IgD-negative memory B cell (primary cell): ENCODE data around the gene KLRC2. TPM values are rescaled to one million over a fixed set of nuclear protein-coding genes. Genes with fewer than 3 reads are reported as not detected.
A peak's percentile ranks its signal among the peaks of the same experiment; 100 is the strongest.
"Not testable (repeated sequence)": the region's sequence is repeated elsewhere in the genome, so short reads cannot be mapped to it uniquely, and the experiment has no call there.

Source experiments
- H3K27ac Mint-ChIP-seq, 3 donors: one replicate each; pipeline ENCODE4 v1.8.0; 2020 to 2022; ENCODE audit warnings: mild to moderate bottlenecking in 3 of 3, mixed read lengths in 3 of 3, moderate library complexity in 1 of 3
- H3K27me3 Mint-ChIP-seq: one replicate; pipeline ENCODE4 v1.8.0; 2021; ENCODE audit warnings: mixed read lengths
- H3K36me3 Mint-ChIP-seq: one replicate; pipeline ENCODE4 v1.8.0; 2020; ENCODE audit warnings: mild to moderate bottlenecking, mixed read lengths
- H3K4me1 Mint-ChIP-seq, 3 donors: one replicate each; pipeline ENCODE4 v1.8.0; 2020 to 2022; ENCODE audit warnings: mixed read lengths in 3 of 3, mild to moderate bottlenecking in 1 of 3
- H3K4me3 Mint-ChIP-seq, 4 donors: one replicate each; pipeline ENCODE4 v1.8.0; 2020 to 2022; ENCODE audit warnings: mild to moderate bottlenecking in 4 of 4, mixed read lengths in 4 of 4, moderate library complexity in 3 of 4
- H3K9me3 Mint-ChIP-seq, 3 donors: one replicate each; pipeline ENCODE4 v1.8.0; 2020 to 2021; ENCODE audit warnings: mixed read lengths in 3 of 3, mild to moderate bottlenecking in 1 of 3
- polyA plus RNA-seq: library from polyadenylated mRNA; unstranded; fragments of 300-500 nt; fragmentation: Illumina TruSeq; gene quantifications from one replicate; pipeline ENCODE4 v1.2.3, GENCODE V29; 2021

The KLRC2 gene
- polyA plus RNA-seq, 1 donor from 2014 or later, result not detected

- H3K36me3 Mint-ChIP-seq, H3K27ac Mint-ChIP-seq, H3K4me3 Mint-ChIP-seq, H3K9me3 Mint-ChIP-seq, H3K4me1 Mint-ChIP-seq, H3K27me3 Mint-ChIP-seq: not testable (repeated sequence)
Observed at GRCh38 chr12:10424260-10424899, 11.4 kb downstream of the KLRC2 start.

GRCh38 chr12:10422159-10422558 is 13.7 kb downstream of the KLRC2 start:
- H3K4me1 Mint-ChIP-seq, H3K4me3 Mint-ChIP-seq, H3K36me3 Mint-ChIP-seq, H3K27ac Mint-ChIP-seq, H3K9me3 Mint-ChIP-seq, H3K27me3 Mint-ChIP-seq: not testable (repeated sequence)

GRCh38 chr12:10420334-10420733 is 15.5 kb downstream of the KLRC2 start, which contains the start of gene KLRC3:
TSS of gene KLRC3 (minus strand) at chr12:10420595. CDS start at chr12:10420550, 45 bp downstream.
- H3K27me3 Mint-ChIP-seq, result not testable (repeated sequence)

GRCh38 chr12:10409392-10409791 is 26.4 kb downstream of the KLRC2 start, which contains the start of gene KLRC4:
TSS of gene KLRC4 (minus strand) at chr12:10409757. CDS start at chr12:10409575, 182 bp downstream.
- Mint-ChIP-seq H3K4me3 (peak within 1 kb of the TSS in 1 of 4 donors; percentile 73), H3K27ac (no peak within 1 kb of the TSS), H3K4me1 (no peaks in the 10 kb centered on the region), H3K27me3 (peaks cover 1% of the 10 kb centered on the region), H3K36me3 (no peaks in the 10 kb centered on the region), H3K9me3 (peaks cover 0 to 6% (median 3%) of the 10 kb centered on the region in 3 donors)

More at GRCh38 chr12:10420334-10420733, 15.5 kb downstream of the KLRC2 start, which contains the start of gene KLRC3:
- H3K9me3 Mint-ChIP-seq, H3K4me3 Mint-ChIP-seq, H3K36me3 Mint-ChIP-seq, H3K27ac Mint-ChIP-seq, H3K4me1 Mint-ChIP-seq: not testable (repeated sequence)

- Mint-ChIP-seq H3K36me3 (no peaks in the 10 kb centered on the region), H3K4me1 (no peaks in the 10 kb centered on the region), H3K27ac (no peak overlapping the region), H3K9me3 (peaks cover 0 to 7% (median 3%) of the 10 kb centered on the region in 3 donors), H3K27me3 (peaks cover 1% of the 10 kb centered on the region), H3K4me3 (no peak overlapping the region)
Observed at GRCh38 chr12:10408842-10409241, 27.0 kb downstream of the KLRC2 start.

GRCh38 chr12:10406725-10407124 is 29.1 kb downstream of the KLRC2 start:
- H3K27me3 Mint-ChIP-seq, result peaks cover 1% of the 10 kb centered on the region
- no peak overlapping the region for H3K27ac Mint-ChIP-seq

GRCh38 chr12:10405294-10405693 is 30.5 kb downstream of the KLRC2 start:
- Mint-ChIP-seq H3K27ac (no peak overlapping the region), H3K36me3 (no peaks in the 10 kb centered on the region), H3K4me1 (no peaks in the 10 kb centered on the region), H3K9me3 (peaks cover 0 to 7% (median 3%) of the 10 kb centered on the region in 3 donors), H3K27me3 (peaks cover 1% of the 10 kb centered on the region), H3K4me3 (no peak overlapping the region)

More at GRCh38 chr12:10406725-10407124, 29.1 kb downstream of the KLRC2 start:
- H3K4me3 Mint-ChIP-seq, result peak overlapping the region in 1 of 4 donors; percentile 12
- no peaks in the 10 kb centered on the region for H3K4me1 Mint-ChIP-seq
- H3K9me3 Mint-ChIP-seq, result peaks cover 0 to 7% (median 3%) of the 10 kb centered on the region in 3 donors
- no peaks in the 10 kb centered on the region for H3K36me3 Mint-ChIP-seq

GRCh38 chr12:10404798-10405197 is 31.0 kb downstream of the KLRC2 start:
- peaks cover 0 to 7% (median 3%) of the 10 kb centered on the region in 3 donors for H3K9me3 Mint-ChIP-seq
- H3K4me3 Mint-ChIP-seq, result no peak overlapping the region
- H3K27ac Mint-ChIP-seq, result no peak overlapping the region
- H3K36me3 Mint-ChIP-seq, result no peaks in the 10 kb centered on the region
- H3K27me3 Mint-ChIP-seq, result peaks cover 1% of the 10 kb centered on the region
- H3K4me1 Mint-ChIP-seq, result no peaks in the 10 kb centered on the region

- H3K27ac Mint-ChIP-seq, result no peak overlapping the region
- H3K36me3 Mint-ChIP-seq, result no peaks in the 10 kb centered on the region
- peaks cover 0 to 7% (median 5%) of the 10 kb centered on the region in 3 donors for H3K9me3 Mint-ChIP-seq
- H3K27me3 Mint-ChIP-seq, result peaks cover 2% of the 10 kb centered on the region
- H3K4me1 Mint-ChIP-seq, result peaks cover 0 to under 1% (median under 1%) of the 10 kb centered on the region in 3 donors
- no peak overlapping the region for H3K4me3 Mint-ChIP-seq
Observed at GRCh38 chr12:10400829-10401228, 35.0 kb downstream of the KLRC2 start.

- Mint-ChIP-seq H3K4me3 (no peak overlapping the region), H3K36me3 (peaks cover 2% of the 10 kb centered on the region), H3K4me1 (peaks cover 9 to 17% (median 10%) of the 10 kb centered on the region in 3 donors), H3K9me3 (peaks cover 0 to 2% (median 0%) of the 10 kb centered on the region in 3 donors), H3K27ac (no peak overlapping the region), H3K27me3 (peaks cover 5% of the 10 kb centered on the region)
Observed at GRCh38 chr12:10398168-10398567, 37.6 kb downstream of the KLRC2 start.

GRCh38 chr12:10397296-10397695 is 38.5 kb downstream of the KLRC2 start:
- no peak overlapping the region for H3K4me3 Mint-ChIP-seq
- H3K9me3 Mint-ChIP-seq, result peaks cover 0 to 2% (median 0%) of the 10 kb centered on the region in 3 donors
- H3K27ac Mint-ChIP-seq, result no peak overlapping the region
- peaks cover 2% of the 10 kb centered on the region for H3K36me3 Mint-ChIP-seq
- peaks cover 7% of the 10 kb centered on the region for H3K27me3 Mint-ChIP-seq
- peaks cover 9 to 21% (median 11%) of the 10 kb centered on the region in 3 donors for H3K4me1 Mint-ChIP-seq

- not testable (repeated sequence) for H3K4me3 Mint-ChIP-seq, H3K9me3 Mint-ChIP-seq, H3K27me3 Mint-ChIP-seq, H3K36me3 Mint-ChIP-seq
- H3K4me1 Mint-ChIP-seq, result peaks cover 9 to 28% (median 11%) of the 10 kb centered on the region in 3 donors
- H3K27ac Mint-ChIP-seq, result peak overlapping the region in 2 of 3 donors; percentile 69 to 81
Observed at GRCh38 chr12:10396176-10396575, 39.6 kb downstream of the KLRC2 start.

GRCh38 chr12:10395390-10395998 is 40.3 kb downstream of the KLRC2 start:
- Mint-ChIP-seq H3K4me3 (peak overlapping the region in 3 of 4 donors; percentile 2 to 64 (median 59)), H3K27me3 (peaks cover 8% of the 10 kb centered on the region), H3K27ac (peak overlapping the region; percentile 69 to 81 (median 80)), H3K36me3 (peaks cover 2% of the 10 kb centered on the region), H3K4me1 (peaks cover 9 to 28% (median 11%) of the 10 kb centered on the region in 3 donors), H3K9me3 (peaks cover 0 to 2% (median 0%) of the 10 kb centered on the region in 3 donors)

GRCh38 chr12:10394531-10395152 is 41.2 kb downstream of the KLRC2 start:
- peak overlapping the region in 1 of 4 donors; percentile 64 for H3K4me3 Mint-ChIP-seq
- H3K4me1 Mint-ChIP-seq, result peaks cover 9 to 28% (median 11%) of the 10 kb centered on the region in 3 donors
- peak overlapping the region; percentile 69 to 81 (median 74) for H3K27ac Mint-ChIP-seq
- not testable (repeated sequence) for H3K36me3 Mint-ChIP-seq, H3K27me3 Mint-ChIP-seq, H3K9me3 Mint-ChIP-seq

GRCh38 chr12:10393291-10393690 is 42.5 kb downstream of the KLRC2 start:
- H3K36me3 Mint-ChIP-seq, result peaks cover 2% of the 10 kb centered on the region
- H3K27ac Mint-ChIP-seq, result no peak overlapping the region
- H3K27me3 Mint-ChIP-seq, result peaks cover 8% of the 10 kb centered on the region
- H3K4me1 Mint-ChIP-seq, result peaks cover 9 to 32% (median 11%) of the 10 kb centered on the region in 3 donors
- no peaks in the 10 kb centered on the region for H3K9me3 Mint-ChIP-seq
- H3K4me3 Mint-ChIP-seq, result no peak overlapping the region
